Stromal cell of bone marrow (primary cell): Measurements from ENCODE around the gene FAM241B.

ENCODE experiments used
- DNase-seq: peaks from one replicate; pipeline ENCODE4 v3.0.0-alpha.2; 2012; ENCODE audit warnings: low read depth

Gene FAM241B

DNA sequence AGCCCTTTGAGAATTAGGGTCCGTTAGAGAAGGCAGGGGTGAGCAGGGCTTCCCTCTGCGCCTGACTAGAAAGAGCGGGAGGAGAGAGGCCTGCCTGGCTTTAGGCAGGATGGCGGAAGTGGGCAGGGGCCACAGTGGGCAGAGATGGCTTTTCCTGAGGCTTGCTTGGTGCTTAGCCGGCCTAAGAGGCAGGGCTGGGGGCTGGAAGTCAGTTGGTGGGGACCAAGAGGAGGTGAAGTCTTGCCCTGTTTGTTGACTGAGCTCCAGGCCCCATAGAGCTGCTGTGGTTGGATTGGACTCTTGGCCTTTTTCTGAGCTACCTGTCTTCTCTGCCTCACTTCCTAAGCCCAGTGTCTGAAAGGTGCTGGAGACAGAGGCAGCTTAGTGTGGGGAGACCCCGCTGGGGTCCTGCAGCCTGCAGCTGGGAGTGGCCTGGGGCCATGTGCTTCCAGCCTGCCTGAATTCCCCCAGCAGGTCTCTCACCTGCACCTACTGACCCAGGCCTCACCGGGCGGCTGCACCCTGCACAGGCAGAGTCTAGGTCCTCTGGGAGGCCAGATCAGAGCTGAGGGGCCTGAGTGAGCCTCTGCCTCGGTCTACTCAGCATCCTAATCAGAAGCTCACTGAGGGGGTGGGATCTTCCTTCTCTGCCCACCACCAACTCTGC is 4.8 kb downstream of the FAM241B start:
- no peak for DNase-seq

GRCh38 chr10:69635428-69636272 is 5.6 kb downstream of the FAM241B start:
- no peak for DNase-seq

- no peak for DNase-seq
These were observed 6.2 kb downstream of the FAM241B start for GRCh38 chr10:69636273-69636575.

- DNase-seq = no peak
These were observed 6.9 kb downstream of the FAM241B start for GRCh38 chr10:69636626-69637605.

- no peak for DNase-seq
These were observed 8.6 kb downstream of the FAM241B start for GRCh38 chr10:69638642-69639041.

DNA sequence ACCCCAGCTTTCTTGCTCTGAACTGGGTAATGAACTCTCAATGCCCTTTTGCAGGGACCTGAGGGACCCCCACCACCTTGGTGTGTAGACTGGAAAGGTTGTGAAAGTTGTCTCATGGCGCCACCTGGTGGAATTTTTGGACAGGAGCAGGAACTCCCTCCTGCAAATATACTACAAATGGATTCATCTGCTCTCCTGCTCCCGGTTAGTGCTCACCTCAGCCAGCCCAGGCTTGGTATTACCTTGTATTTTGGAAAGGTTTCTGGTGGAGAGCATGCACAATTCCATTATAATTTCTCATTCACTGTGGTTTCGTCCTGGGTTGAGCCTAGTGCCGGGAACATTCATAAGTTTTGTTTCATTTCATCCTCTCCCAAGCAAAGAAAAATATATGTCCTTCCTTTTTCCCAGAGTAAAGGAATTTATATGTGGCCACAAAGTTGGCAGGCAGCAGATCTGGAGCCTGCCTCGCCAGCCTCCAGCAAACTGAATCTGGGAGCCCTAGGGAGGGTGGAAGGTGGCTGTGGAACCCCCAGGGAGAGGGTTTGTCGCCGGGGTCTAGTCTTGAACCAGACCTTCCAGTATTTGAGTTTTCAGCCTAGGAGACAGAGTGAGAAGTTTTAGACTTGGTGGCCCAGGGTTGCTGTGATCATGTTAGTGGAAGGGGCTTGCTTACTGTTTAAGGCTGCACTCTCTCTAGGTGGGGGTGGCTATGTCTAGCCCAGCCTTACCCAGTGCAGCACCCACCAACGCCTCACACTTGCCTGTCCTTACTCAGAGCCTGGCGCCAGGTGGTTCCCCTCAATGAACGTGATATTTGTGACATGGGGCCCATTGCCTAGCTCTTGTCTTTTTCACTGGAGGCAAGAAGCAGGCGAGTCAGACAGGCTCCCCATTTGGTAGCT is 9.5 kb downstream of the FAM241B start:
- peak; percentile 37 for DNase-seq

DNA sequence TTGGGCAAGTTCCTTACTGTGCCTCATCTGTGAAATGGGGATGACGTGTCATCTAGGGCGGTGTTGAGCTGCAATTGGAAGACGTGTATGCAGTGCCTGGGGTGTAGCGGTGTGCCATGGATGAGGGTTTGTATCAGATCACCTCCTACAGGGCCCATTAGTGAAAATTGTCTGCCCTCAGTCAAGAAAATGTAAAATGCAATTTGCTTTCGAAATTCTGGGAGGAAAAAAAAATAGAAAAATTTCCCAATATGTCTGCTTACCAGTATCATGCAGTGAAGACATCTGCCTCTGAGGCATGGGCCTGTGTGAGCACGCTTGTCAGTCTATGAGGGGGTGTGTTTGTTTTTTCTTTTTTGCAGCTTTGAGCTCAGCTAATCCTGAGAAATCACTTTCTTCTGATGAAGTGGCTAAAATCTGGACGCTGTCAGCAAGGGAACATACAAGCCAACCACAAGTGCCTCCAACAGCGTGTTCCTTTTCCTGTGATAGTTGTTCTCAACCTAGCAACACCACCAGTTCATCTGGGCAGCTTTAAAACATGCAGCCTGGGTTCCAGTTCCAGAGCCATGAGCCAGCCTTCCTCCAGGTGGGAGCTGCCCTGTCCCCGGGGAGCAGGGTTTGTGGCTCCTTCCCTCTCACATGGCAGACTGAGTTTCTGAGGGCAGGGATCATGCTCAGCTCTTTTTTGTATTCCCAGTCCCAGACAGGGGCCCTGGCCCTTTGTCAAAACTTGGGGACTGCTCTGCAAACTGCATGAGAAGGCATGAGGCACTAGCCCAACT is 10.3 kb downstream of the FAM241B start:
- DNase-seq = no peak

DNA sequence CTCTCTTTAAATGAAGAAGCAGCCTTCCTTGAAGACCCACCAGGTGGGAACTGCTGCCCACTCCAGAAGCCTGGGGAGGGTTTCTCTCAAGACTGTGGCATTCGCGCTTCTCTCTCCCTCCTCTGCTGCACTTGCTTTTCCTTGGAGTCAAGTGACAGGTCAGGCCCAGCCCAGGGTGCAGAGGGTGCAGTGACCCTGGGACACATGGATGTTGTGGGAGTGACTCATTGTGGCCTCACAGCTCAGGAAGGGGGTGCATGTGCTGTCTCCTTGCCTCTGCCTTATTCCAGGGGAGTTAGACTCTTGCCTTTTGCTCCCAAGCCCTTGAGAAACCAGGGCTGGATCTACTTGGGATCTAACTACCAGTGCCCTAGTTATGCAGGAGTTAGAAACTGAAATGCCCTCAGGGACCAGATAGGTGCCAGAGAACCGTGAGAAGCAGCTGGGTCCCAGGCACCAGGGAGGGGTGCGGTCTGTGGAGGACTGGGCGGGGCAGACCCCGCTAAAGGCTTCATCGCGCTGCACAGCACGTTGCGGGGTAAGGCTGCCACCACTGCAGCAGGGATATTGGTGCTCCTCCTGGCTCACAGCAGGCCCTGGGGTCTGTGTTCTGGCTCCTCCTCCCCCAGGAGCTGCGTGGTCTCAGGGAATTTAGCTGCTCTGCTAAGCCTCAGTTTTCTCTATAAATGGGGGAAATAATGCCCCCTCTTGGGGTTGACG is 11.4 kb downstream of the FAM241B start:
- no peak for DNase-seq

DNA sequence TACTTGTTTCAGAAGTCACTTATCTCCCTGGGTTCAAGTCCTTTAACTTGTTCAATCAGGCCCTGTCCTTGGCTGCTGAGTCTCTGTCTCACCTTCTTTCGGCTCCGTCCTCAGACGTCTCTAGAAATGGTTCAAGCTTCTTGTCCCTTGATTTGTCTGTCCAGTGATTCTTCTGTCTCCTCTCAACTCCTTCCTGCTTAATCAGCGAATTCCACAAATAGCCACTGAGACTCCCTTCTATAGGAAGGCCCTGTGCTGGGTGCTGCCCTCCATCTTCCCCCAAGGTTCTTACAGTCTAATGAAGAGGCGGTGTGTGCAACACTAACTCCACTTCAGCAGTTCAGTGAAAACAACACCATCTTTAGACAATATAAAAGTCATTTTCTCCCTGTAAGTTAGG is 12.7 kb downstream of the FAM241B start:
- no peak for DNase-seq

- DNase-seq = no peak
These were observed 14.0 kb downstream of the FAM241B start for GRCh38 chr10:69643779-69644657.

DNA sequence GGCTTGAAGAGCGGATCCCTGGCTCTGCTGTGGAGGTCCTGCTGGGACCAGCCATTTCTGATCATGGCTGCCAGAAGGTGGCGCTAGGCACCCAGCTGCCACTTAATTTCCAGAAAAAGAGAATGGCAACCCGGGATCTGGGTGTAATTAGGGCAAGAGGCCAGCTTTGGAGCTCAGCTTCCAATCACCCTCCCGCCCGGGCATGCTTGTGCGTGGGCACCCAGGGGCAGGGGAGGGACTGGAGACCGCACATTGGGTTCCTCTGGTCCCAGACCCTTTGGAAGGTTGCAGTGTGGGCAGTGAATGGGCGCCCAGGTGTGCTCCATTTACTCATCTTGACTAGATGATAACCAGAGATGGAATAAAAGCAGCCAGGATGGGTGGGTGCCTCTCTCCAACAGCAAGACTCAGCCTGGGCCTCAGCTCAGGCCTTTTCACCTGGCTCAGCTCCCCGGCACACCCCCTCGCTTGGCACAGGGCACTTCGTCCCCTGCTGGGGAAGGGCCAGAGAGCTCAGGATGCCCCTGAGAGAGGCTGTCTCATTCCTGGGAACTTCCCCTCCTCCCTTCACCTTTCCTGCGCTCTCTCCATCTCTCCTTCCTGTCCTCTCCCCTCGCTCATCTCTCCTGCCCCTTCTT is 14.7 kb downstream of the FAM241B start:
- DNase-seq = peak; percentile 21

DNA sequence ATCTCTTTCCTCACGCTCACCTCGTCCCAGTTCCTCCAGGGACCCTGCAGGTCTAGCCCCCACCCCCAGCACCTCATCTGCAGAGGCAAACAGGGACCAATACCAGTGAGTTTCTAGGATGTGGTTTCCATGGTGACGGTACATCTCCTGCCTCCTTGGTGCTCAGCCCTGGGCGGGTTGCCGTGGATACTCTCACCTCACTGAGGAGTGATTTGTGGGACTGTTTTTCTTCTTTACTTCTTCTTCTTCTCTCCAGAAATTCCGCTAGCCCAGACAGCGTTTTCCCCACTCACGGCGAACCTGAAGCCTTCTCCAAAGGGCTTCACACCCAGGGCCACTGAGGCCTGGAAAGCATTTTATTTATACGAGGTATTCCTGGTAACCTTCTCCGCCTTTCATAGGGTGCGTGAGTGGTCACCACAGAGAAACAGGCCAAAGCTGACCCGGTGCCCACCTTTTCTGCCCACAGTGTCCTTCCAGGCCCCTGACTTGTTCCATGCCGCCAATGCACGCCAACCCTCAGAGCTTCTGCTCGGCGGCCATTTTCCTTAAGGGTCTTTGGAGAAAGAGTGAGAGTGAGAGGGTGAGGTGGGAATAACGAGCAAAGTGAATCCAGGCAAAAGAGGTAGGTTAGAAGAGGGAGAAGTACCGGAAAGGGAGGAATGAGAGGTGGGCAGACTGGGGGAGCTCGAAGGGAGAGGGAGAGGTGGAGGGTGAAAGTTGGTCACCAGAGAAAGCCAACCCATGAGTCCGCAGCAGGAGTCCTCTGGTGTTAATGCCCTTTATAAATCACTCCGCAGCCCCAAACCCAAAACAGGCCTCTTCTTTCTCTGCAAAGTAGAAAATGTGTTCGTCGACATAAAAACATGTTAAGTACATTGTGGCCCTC is 15.5 kb downstream of the FAM241B start:
- no peak for DNase-seq

DNA sequence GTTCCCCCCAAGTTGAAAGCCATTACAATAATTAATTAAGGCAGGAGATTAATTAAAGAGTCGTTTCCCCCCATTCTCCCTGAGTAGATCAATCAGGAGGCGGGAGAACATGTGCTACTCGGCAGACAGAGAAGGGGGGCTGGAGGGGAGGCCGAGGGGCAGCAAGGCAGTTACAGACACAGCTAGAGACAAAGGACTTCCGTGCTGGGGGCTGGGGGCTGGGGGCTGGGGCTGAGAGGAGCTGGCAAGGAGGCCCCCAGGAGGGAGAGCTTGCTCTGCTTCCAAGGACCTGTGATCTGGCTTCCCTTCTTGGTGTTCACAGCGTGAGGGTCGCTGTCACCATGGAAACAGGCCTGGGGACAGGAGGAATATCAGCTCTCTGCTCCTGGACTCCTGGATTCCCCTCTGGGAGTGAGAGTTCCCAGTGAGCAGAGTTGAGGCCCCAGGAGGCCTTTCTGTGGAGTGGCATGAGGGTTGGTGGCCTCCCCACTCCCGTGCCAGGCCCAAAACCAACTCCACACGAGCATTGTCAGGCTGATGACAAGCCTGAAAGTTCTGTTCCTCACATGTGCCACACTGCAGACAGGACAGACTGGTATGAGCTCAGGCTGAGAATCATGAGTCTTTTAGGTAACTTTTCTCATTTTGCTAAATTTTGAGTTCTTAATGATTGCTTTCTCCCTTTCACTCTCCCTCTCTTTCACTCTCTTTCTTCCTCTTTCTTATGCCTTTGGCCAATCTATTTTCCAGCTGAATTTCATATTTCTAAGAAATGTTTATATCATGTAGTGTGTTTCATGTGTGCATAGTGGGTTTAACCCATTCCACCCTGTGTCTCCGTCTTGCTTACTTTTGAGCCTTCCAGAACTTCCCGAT is 16.4 kb downstream of the FAM241B start:
- DNase-seq = no peak

GRCh38 chr10:69647126-69647525 is 17.1 kb downstream of the FAM241B start:
- DNase-seq = no peak

- DNase-seq = no peak
These were observed 17.8 kb downstream of the FAM241B start for GRCh38 chr10:69647819-69648218.

DNA sequence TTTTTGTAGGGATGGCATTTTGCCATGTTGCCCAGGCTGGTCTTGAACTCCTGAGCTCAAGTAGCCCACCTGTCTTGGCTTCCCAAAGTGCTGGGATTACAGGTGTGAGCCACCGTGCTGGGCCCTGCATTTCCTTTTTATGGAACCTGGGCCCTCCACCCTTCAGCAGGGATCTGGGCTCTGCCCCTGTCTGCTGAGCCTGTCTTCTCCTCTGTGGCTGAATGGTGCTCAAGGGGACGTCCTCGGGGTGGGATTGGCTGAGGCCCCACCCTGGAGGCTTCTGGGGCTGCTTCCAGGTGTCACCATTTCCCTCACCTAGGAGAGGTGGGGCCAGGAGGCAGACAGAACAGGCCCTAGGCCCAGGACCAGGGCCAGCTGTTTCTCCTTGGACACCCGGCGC is 18.4 kb downstream of the FAM241B start:
- no peak for DNase-seq
